ENCODE data around the gene TNRC18. TPM values are rescaled to one million over a fixed set of nuclear protein-coding genes. Genes with fewer than 3 reads are reported as not detected.
"Not testable (repeated sequence)": the region's sequence is repeated elsewhere in the genome, so short reads cannot be mapped to it uniquely, and the experiment has no call there.

The TNRC18 gene
- total RNA-seq, 2 donors from 2014 or later = 84.0 to 90.9 TPM

- Histone ChIP-seq H3K36me3 (no peaks in the 10 kb centered on the region), H3K27ac (no peak overlapping the region), H3K27me3 (no peaks in the 10 kb centered on the region), H3K4me1 (no peaks in the 10 kb centered on the region), H3K4me3 (no peak overlapping the region), H3K9me3 (no peaks in the 10 kb centered on the region), H3K9ac (ENCODE audit: low read depth in 2 of 2, low read length in 2 of 2) (peak overlapping the region in 1 of 2 donors; percentile 24)
- intact Hi-C loops (cut with DNase I) = no loop called here
- no peak for TF ChIP-seq CTCF (IDR thresholded peaks at IDR 0.05)
- DNase-seq = no peak
Measured at GRCh38 chr7:5274441-5274840, 149.2 kb downstream of the TNRC18 start.

- not testable (repeated sequence) for H3K4me1 ChIP-seq
Measured at GRCh38 chr7:5273831-5274405, 149.7 kb downstream of the TNRC18 start.

GRCh38 chr7:5270788-5271187 lies 152.8 kb downstream of the TNRC18 start:
- H3K9ac ChIP-seq (ENCODE audit: low read depth in 2 of 2, low read length in 2 of 2) = no peak overlapping the region
- H3K9me3 ChIP-seq = no peaks in the 10 kb centered on the region
- no peak for TF ChIP-seq CTCF (IDR thresholded peaks at IDR 0.05)
- no peaks in the 10 kb centered on the region for H3K36me3 ChIP-seq
- no peak overlapping the region for H3K4me3 ChIP-seq
- no peak for DNase-seq
- H3K4me1 ChIP-seq = no peaks in the 10 kb centered on the region
- no peaks in the 10 kb centered on the region for H3K27me3 ChIP-seq
- no peak overlapping the region for H3K27ac ChIP-seq
- intact Hi-C loops (cut with DNase I) = no loop called here

More at GRCh38 chr7:5273831-5274405, 149.7 kb downstream of the TNRC18 start:
- H3K27ac ChIP-seq; H3K27me3 ChIP-seq; H3K9me3 ChIP-seq; H3K4me3 ChIP-seq; H3K36me3 ChIP-seq; intact Hi-C loops (cut with DNase I); H3K9ac ChIP-seq (ENCODE audit: low read depth in 2 of 2, low read length in 2 of 2): not testable (repeated sequence)
- DNase-seq = peak; percentile 54

- H3K9me3 ChIP-seq; H3K9ac ChIP-seq (ENCODE audit: low read depth in 2 of 2, low read length in 2 of 2); H3K27me3 ChIP-seq; H3K4me1 ChIP-seq; intact Hi-C loops (cut with DNase I); H3K36me3 ChIP-seq; H3K27ac ChIP-seq; H3K4me3 ChIP-seq: not testable (repeated sequence)
- DNase-seq = peak; percentile 53
Measured at GRCh38 chr7:5269992-5270657, 153.5 kb downstream of the TNRC18 start.

- H3K9ac ChIP-seq (ENCODE audit: low read depth in 2 of 2, low read length in 2 of 2); H3K4me3 ChIP-seq; H3K36me3 ChIP-seq; DNase-seq; intact Hi-C loops (cut with DNase I); H3K27me3 ChIP-seq; H3K4me1 ChIP-seq; H3K9me3 ChIP-seq; H3K27ac ChIP-seq: not testable (repeated sequence)
Measured at GRCh38 chr7:5267829-5268228, 155.8 kb downstream of the TNRC18 start.

- no peak for TF ChIP-seq CTCF (IDR thresholded peaks at IDR 0.05)
- no peak for DNase-seq
- Histone ChIP-seq H3K27me3 (no peaks in the 10 kb centered on the region), H3K27ac (no peak overlapping the region), H3K9me3 (no peaks in the 10 kb centered on the region), H3K4me1 (no peaks in the 10 kb centered on the region), H3K4me3 (no peak overlapping the region), H3K9ac (ENCODE audit: low read depth in 2 of 2, low read length in 2 of 2) (no peak overlapping the region), H3K36me3 (no peaks in the 10 kb centered on the region)
- intact Hi-C loops (cut with DNase I) = no loop called here
Measured at GRCh38 chr7:5266191-5267028, 157.2 kb downstream of the TNRC18 start.
